Stimulated activated naive CD8-positive, alpha-beta T cell treated with anti-CD3 and anti-CD28 coated beads, Interleukin-15, amount 100 ng/mL, for 72 hours (primary cell): ENCODE measurements around the gene SEMA4C.
"Not testable (repeated sequence)": the region's sequence is repeated elsewhere in the genome, so short reads cannot be mapped to it uniquely, and the experiment has no call there.

Experiments
- ATAC-seq: fragments of 150-1000 bp; cut with Tn5 transposase; 2 replicates; pipeline ENCODE4 v1.10.0; 2021; ENCODE audit warnings: mild to moderate bottlenecking, moderate library complexity
- DNase-seq, 2 donors: peaks; one replicate each; pipeline ENCODE4 v3.0.0; 2021 to 2022
- H3K27ac Mint-ChIP-seq, 2 donors: one replicate each; pipeline ENCODE4 v1.8.0; 2022; ENCODE audit warnings: mild to moderate bottlenecking in 2 of 2, mixed read lengths in 2 of 2, moderate library complexity in 2 of 2
- H3K27me3 Mint-ChIP-seq: one replicate; pipeline ENCODE4 v1.8.0; 2022; ENCODE audit warnings: mixed read lengths
- H3K4me1 Mint-ChIP-seq: one replicate; pipeline ENCODE4 v1.8.0; 2022; ENCODE audit warnings: mild to moderate bottlenecking, mixed read lengths
- H3K4me3 Mint-ChIP-seq, 2 donors: one replicate each; pipeline ENCODE4 v1.8.0; 2022; ENCODE audit warnings: mild to moderate bottlenecking in 2 of 2, mixed read lengths in 2 of 2, moderate library complexity in 1 of 2
- H3K9me3 Mint-ChIP-seq, 2 donors: one replicate each; pipeline ENCODE4 v1.8.0; 2022; ENCODE audit warnings: mixed read lengths in 2 of 2

Gene SEMA4C

GRCh38 chr2:96866149-96866548 is 3.7 kb downstream of the SEMA4C start:
- no peaks in the 10 kb centered on the region for H3K9me3 Mint-ChIP-seq
- ATAC-seq (no peak), DNase-seq (no peak)
- no peak overlapping the region for H3K4me3 Mint-ChIP-seq
- peaks cover 10% of the 10 kb centered on the region for H3K27me3 Mint-ChIP-seq
- H3K27ac Mint-ChIP-seq: no peak overlapping the region
- H3K4me1 Mint-ChIP-seq: peaks cover 34% of the 10 kb centered on the region

GRCh38 chr2:96865654-96866053 is 4.2 kb downstream of the SEMA4C start:
- Mint-ChIP-seq H3K4me3 (no peak overlapping the region), H3K27ac (no peak overlapping the region), H3K9me3 (no peaks in the 10 kb centered on the region), H3K4me1 (peaks cover 33% of the 10 kb centered on the region), H3K27me3 (peaks cover 5% of the 10 kb centered on the region)
- DNase-seq: no peak
- no peak for ATAC-seq

GRCh38 chr2:96864343-96865091 is 5.4 kb downstream of the SEMA4C start:
- DNase-seq (no peak), ATAC-seq (no peak)
- H3K9me3 Mint-ChIP-seq: no peaks in the 10 kb centered on the region
- no peak overlapping the region for H3K4me3 Mint-ChIP-seq
- peaks cover 40% of the 10 kb centered on the region for H3K4me1 Mint-ChIP-seq
- H3K27me3 Mint-ChIP-seq: no peaks in the 10 kb centered on the region
- H3K27ac Mint-ChIP-seq: no peak overlapping the region

- DNase-seq: no peak
- H3K4me1 Mint-ChIP-seq: peaks cover 48% of the 10 kb centered on the region
- H3K4me3 Mint-ChIP-seq: no peak overlapping the region
- H3K9me3 Mint-ChIP-seq: no peaks in the 10 kb centered on the region
- no peak overlapping the region for H3K27ac Mint-ChIP-seq
- no peak for ATAC-seq
- no peaks in the 10 kb centered on the region for H3K27me3 Mint-ChIP-seq
Observed at GRCh38 chr2:96863575-96864342, 6.1 kb downstream of the SEMA4C start.

- H3K4me1 Mint-ChIP-seq: peaks cover 51% of the 10 kb centered on the region
- not testable (repeated sequence) for H3K4me3 Mint-ChIP-seq, H3K9me3 Mint-ChIP-seq, H3K27me3 Mint-ChIP-seq, DNase-seq, H3K27ac Mint-ChIP-seq, ATAC-seq
Observed at GRCh38 chr2:96863056-96863455, 6.8 kb downstream of the SEMA4C start.

GRCh38 chr2:96861074-96861473 is 8.8 kb downstream of the SEMA4C start:
- no peak overlapping the region for H3K4me3 Mint-ChIP-seq
- peaks cover 52% of the 10 kb centered on the region for H3K4me1 Mint-ChIP-seq
- no peak overlapping the region for H3K27ac Mint-ChIP-seq
- H3K27me3 Mint-ChIP-seq: no peaks in the 10 kb centered on the region
- DNase-seq (no peak), ATAC-seq (no peak)
- H3K9me3 Mint-ChIP-seq: no peaks in the 10 kb centered on the region

- H3K27me3 Mint-ChIP-seq: no peaks in the 10 kb centered on the region
- no peak overlapping the region for H3K27ac Mint-ChIP-seq
- H3K9me3 Mint-ChIP-seq: no peaks in the 10 kb centered on the region
- ATAC-seq: no peak
- H3K4me1 Mint-ChIP-seq: peaks cover 49% of the 10 kb centered on the region
- peak overlapping the region in 1 of 2 donors; percentile 28 for H3K4me3 Mint-ChIP-seq
- no peak for DNase-seq
Observed at GRCh38 chr2:96860065-96861029, 9.5 kb downstream of the SEMA4C start.

GRCh38 chr2:96859681-96860064 is 10.2 kb downstream of the SEMA4C start:
- no peaks in the 10 kb centered on the region for H3K9me3 Mint-ChIP-seq
- no peak overlapping the region for H3K4me3 Mint-ChIP-seq
- no peaks in the 10 kb centered on the region for H3K27me3 Mint-ChIP-seq
- H3K4me1 Mint-ChIP-seq: peaks cover 56% of the 10 kb centered on the region
- ATAC-seq: no peak
- H3K27ac Mint-ChIP-seq: peak overlapping the region in 1 of 2 donors; percentile 16
- DNase-seq: no peak

- no peaks in the 10 kb centered on the region for H3K9me3 Mint-ChIP-seq
- H3K27me3 Mint-ChIP-seq: no peaks in the 10 kb centered on the region
- H3K4me3 Mint-ChIP-seq: peak overlapping the region; percentile 85 to 99
- H3K4me1 Mint-ChIP-seq: peaks cover 56% of the 10 kb centered on the region
- peak overlapping the region in 1 of 2 donors; percentile 72 for H3K27ac Mint-ChIP-seq
- ATAC-seq (no peak), DNase-seq (no peak)
Observed at GRCh38 chr2:96859099-96859649, 10.7 kb downstream of the SEMA4C start.

GRCh38 chr2:96857667-96858372 is 12.1 kb downstream of the SEMA4C start, which contains the start of gene ANKRD39:
Gene ANKRD39 (minus strand): TSS chr2:96858016. CDS start chr2:96857987, 29 bp downstream.
- peak within 1 kb of the TSS; percentile 91 to 98 for H3K27ac Mint-ChIP-seq
- no peaks in the 10 kb centered on the region for H3K27me3 Mint-ChIP-seq
- H3K4me3 Mint-ChIP-seq: peak within 1 kb of the TSS; percentile 85 to 99
- H3K9me3 Mint-ChIP-seq: no peaks in the 10 kb centered on the region
- peaks cover 56% of the 10 kb centered on the region for H3K4me1 Mint-ChIP-seq
- peak; percentile 99 for DNase-seq
- peak; percentile 91 for ATAC-seq

GRCh38 chr2:96856776-96857666 is 12.9 kb downstream of the SEMA4C start:
- peak overlapping the region; percentile 85 to 99 for H3K4me3 Mint-ChIP-seq
- ATAC-seq (peak; percentile 1), DNase-seq (peak in 1 of 2 donors; percentile 44)
- H3K9me3 Mint-ChIP-seq: no peaks in the 10 kb centered on the region
- H3K27ac Mint-ChIP-seq: peak overlapping the region; percentile 54 to 60
- peaks cover 56% of the 10 kb centered on the region for H3K4me1 Mint-ChIP-seq
- H3K27me3 Mint-ChIP-seq: no peaks in the 10 kb centered on the region

GRCh38 chr2:96853321-96853720 is 16.6 kb downstream of the SEMA4C start:
- ATAC-seq (no peak), DNase-seq (no peak)
- H3K9me3 Mint-ChIP-seq: no peaks in the 10 kb centered on the region

GRCh38 chr2:96852667-96853066 is 17.2 kb downstream of the SEMA4C start:
- Mint-ChIP-seq H3K9me3 (no peaks in the 10 kb centered on the region), H3K27ac (peak overlapping the region in 1 of 2 donors; percentile 1), H3K27me3 (no peaks in the 10 kb centered on the region), H3K4me3 (no peak overlapping the region), H3K4me1 (peaks cover 25% of the 10 kb centered on the region)
- ATAC-seq (no peak), DNase-seq (no peak)

More at GRCh38 chr2:96853321-96853720, 16.6 kb downstream of the SEMA4C start:
- no peaks in the 10 kb centered on the region for H3K27me3 Mint-ChIP-seq
- H3K4me3 Mint-ChIP-seq: no peak overlapping the region
- H3K4me1 Mint-ChIP-seq: peaks cover 28% of the 10 kb centered on the region
- H3K27ac Mint-ChIP-seq: no peak overlapping the region

- Mint-ChIP-seq H3K4me3 (no peak overlapping the region), H3K4me1 (no peaks in the 10 kb centered on the region), H3K9me3 (no peaks in the 10 kb centered on the region), H3K27ac (no peak overlapping the region), H3K27me3 (no peaks in the 10 kb centered on the region)
- DNase-seq (no peak), ATAC-seq (no peak)
Observed at GRCh38 chr2:96848264-96848663, 21.6 kb downstream of the SEMA4C start.
